BJ (cell line): Measurements from ENCODE around the gene SH2D7. TPM values are rescaled to one million over a fixed set of nuclear protein-coding genes. Genes with fewer than 3 reads are reported as not detected.

ENCODE experiments used
- CTCF ChIA-PET: fragments of 350-600 bp; formaldehyde crosslinking; extraction: SDS; loops from one replicate; lab custom pipeline; 2021; ENCODE audit warnings: antibody characterized with exemption, inconsistent platforms; lab: Yijun Ruan, JAX
- POLR2A ChIA-PET: fragments of 300-600 bp; sonication (Branson Sonifier 250); formaldehyde crosslinking; extraction: SDS; loops from one replicate; lab custom pipeline; 2021; ENCODE audit warnings: antibody characterized with exemption; lab: Charles Lee
- DNase-seq: peaks from one replicate; pipeline ENCODE4 v3.0.0-alpha.2; 2011; ENCODE audit warnings: low read depth
- H3K27me3 ChIP-seq: 2 replicates; pipeline ENCODE4 v1.6.0; 2011; ENCODE audit warnings: low read length; ENCODE audit not compliant: control insufficient read depth, insufficient read depth
- H3K36me3 ChIP-seq: 2 replicates; pipeline ENCODE4 v1.5.1; 2011; ENCODE audit warnings: low read length; ENCODE audit not compliant: control insufficient read depth, insufficient read depth
- H3K4me3 ChIP-seq: 2 replicates; pipeline ENCODE4 v1.5.1; 2011; ENCODE audit warnings: low read depth, mild to moderate bottlenecking, control low read depth, low read length
- CTCF ChIP-seq: IDR thresholded peaks from 2 replicates; pipeline ENCODE4 v1.5.1; 2011; ENCODE audit warnings: low read depth, mild to moderate bottlenecking, control low read depth, inconsistent platforms, low read length, moderate library complexity; ENCODE audit not compliant: insufficient read depth
- polyA plus RNA-seq: library from polyadenylated mRNA; depleted of rRNA; stranded (reverse); fragments of >200 nt; gene quantifications from 2 replicates; pipeline ENCODE4 v1.2.3, GENCODE V29; 2011

SH2D7 gene
- polyA plus RNA-seq, 1 experiment, result not detected

- TF ChIP-seq CTCF, result no peak
- no peaks in the 10 kb centered on the region for H3K27me3 ChIP-seq
- POLR2A ChIA-PET, result interaction anchor here (0.7 kb wide), 1 partner anchor 349 kb away, joined by 4 read pairs; no protein-coding TSS in a partner anchor
- no peak for DNase-seq
- H3K36me3 ChIP-seq, result peaks cover 2% of the 10 kb centered on the region; the same call in 1 of the 2 replicates
- H3K4me3 ChIP-seq, result no peak overlapping the region
- CTCF ChIA-PET, result interaction anchor here (1.1 to 2.1 kb wide), 2 partner anchors 13 to 27 kb away, joined by 3 to 6 read pairs; no protein-coding TSS in a partner anchor
These were observed 44.4 kb upstream of the SH2D7 start for GRCh38 chr15:78047761-78048627.

GRCh38 chr15:78048628-78048920 is 43.8 kb upstream of the SH2D7 start:
- DNase-seq, result no peak
- ChIA-PET POLR2A (interaction anchor here (0.7 kb wide), 1 partner anchor 348 kb away, joined by 4 read pairs; no protein-coding TSS in a partner anchor), CTCF (interaction anchor here (1.1 to 2.1 kb wide), 2 partner anchors 12 to 26 kb away, joined by 3 to 6 read pairs; no protein-coding TSS in a partner anchor)
- Histone ChIP-seq H3K4me3 (no peak overlapping the region), H3K27me3 (no peaks in the 10 kb centered on the region), H3K36me3 (peaks cover 2% of the 10 kb centered on the region; the same call in 1 of the 2 replicates)
- TF ChIP-seq CTCF, result no peak

- no peak for TF ChIP-seq CTCF
- peak; percentile 95 for DNase-seq
- Histone ChIP-seq H3K4me3 (no peak overlapping the region), H3K27me3 (no peaks in the 10 kb centered on the region), H3K36me3 (peaks cover 2% of the 10 kb centered on the region; the same call in 1 of the 2 replicates)
- CTCF ChIA-PET, result interaction anchor here (1.0 to 2.9 kb wide), 7 partner anchors 9 to 86 kb away, joined by 3 to 13 read pairs (median 4); no protein-coding TSS in a partner anchor
- POLR2A ChIA-PET, result interaction anchor here (1.4 kb wide), 1 partner anchor 16 kb away, joined by 3 read pairs; no protein-coding TSS in a partner anchor
These were observed 42.5 kb upstream of the SH2D7 start for GRCh38 chr15:78049691-78050440.

GRCh38 chr15:78050441-78050809 is 41.9 kb upstream of the SH2D7 start:
- no peak for DNase-seq
- Histone ChIP-seq H3K27me3 (no peaks in the 10 kb centered on the region), H3K4me3 (no peak overlapping the region), H3K36me3 (peaks cover 2% of the 10 kb centered on the region; the same call in 1 of the 2 replicates)
- ChIA-PET POLR2A (interaction anchor here (1.0 kb wide), 1 partner anchor 12 kb away, joined by 5 read pairs; no protein-coding TSS in a partner anchor), CTCF (interaction anchor here (1.0 to 2.9 kb wide), 7 partner anchors 9 to 86 kb away, joined by 3 to 13 read pairs (median 4); no protein-coding TSS in a partner anchor)
- no peak for TF ChIP-seq CTCF
